Subcutaneous preadipocyte (primary cell): ENCODE results near the gene GTF2IRD1. TPM values are rescaled to one million over a fixed set of nuclear protein-coding genes. Genes with fewer than 3 reads are reported as not detected.

ENCODE experiments used
- small RNA-seq: library from RNA; depleted of rRNA; stranded (forward); fragments of <200 nt; gene quantifications from one replicate; pipeline ENCODE3, GENCODE V24; 2012
- total RNA-seq: library from RNA; depleted of rRNA; stranded (reverse); fragments of >200 nt; gene quantifications from 2 replicates; pipeline ENCODE4 v1.2.3, GENCODE V29; 2012

GTF2IRD1 gene, protein sequence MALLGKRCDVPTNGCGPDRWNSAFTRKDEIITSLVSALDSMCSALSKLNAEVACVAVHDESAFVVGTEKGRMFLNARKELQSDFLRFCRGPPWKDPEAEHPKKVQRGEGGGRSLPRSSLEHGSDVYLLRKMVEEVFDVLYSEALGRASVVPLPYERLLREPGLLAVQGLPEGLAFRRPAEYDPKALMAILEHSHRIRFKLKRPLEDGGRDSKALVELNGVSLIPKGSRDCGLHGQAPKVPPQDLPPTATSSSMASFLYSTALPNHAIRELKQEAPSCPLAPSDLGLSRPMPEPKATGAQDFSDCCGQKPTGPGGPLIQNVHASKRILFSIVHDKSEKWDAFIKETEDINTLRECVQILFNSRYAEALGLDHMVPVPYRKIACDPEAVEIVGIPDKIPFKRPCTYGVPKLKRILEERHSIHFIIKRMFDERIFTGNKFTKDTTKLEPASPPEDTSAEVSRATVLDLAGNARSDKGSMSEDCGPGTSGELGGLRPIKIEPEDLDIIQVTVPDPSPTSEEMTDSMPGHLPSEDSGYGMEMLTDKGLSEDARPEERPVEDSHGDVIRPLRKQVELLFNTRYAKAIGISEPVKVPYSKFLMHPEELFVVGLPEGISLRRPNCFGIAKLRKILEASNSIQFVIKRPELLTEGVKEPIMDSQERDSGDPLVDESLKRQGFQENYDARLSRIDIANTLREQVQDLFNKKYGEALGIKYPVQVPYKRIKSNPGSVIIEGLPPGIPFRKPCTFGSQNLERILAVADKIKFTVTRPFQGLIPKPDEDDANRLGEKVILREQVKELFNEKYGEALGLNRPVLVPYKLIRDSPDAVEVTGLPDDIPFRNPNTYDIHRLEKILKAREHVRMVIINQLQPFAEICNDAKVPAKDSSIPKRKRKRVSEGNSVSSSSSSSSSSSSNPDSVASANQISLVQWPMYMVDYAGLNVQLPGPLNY
- 4.7 and 5.9 TPM in 2 replicates for total RNA-seq

DNA sequence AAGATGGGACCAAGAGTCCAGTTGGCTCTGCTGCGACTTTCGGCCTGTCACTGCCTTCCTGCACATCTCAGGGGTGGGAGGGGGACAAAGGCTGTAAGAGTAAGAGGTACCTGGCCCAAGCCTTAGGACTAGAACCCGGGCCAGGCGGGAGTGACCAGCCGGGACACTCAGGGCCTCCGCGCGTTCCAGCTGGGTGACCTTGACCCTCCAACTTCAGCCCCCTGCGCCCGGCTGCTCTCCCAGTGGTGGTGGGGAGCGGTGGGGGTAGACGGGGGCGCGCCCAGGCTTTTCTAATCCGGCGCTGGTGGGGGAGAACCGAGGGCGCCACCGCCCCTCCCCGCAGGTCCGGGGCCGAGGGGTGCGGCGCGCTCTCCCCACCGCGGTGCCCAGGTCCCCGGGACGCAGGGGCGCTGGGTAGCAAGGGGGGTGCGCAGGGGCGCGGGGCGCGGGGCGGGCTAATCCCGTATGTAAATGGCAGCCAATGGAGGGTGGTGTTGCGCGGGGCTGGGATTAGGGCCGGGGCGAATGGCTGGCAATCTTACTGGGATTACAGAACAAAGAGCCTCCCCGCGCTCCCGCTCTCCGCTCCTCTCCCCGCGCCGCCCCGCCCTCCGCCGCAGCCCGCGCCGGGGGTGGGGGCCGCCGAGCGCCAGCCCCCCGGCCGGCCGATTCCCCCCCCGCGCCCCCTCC is at the start of gene GTF2IRD1:
TSS of gene GTF2IRD1 (plus strand) at position 585 of the 690 bp plus-strand sequence. CDS start 54,175 bp downstream, outside the sequence.

Small RNA genes within 50 kb of the gene (small RNA-seq; reads per million reads assigned to genes)
- not detected for gene RNA5SP233

Other genes with a start within 250 kb of the GTF2IRD1 start
- 0.20 TPM in 1 of 2 replicates, not detected in the other for gene LAT2, start 243.9 kb upstream of the GTF2IRD1 start, total RNA-seq
- gene RFC2, start 199.5 kb upstream of the GTF2IRD1 start, total RNA-seq = 21.3 and 40.1 TPM in 2 replicates
- 42.6 and 52.8 TPM in 2 replicates for gene CLIP2, start 164.5 kb upstream of the GTF2IRD1 start, total RNA-seq
- gene GTF2I, start 203.8 kb downstream of the GTF2IRD1 start, total RNA-seq = 100 and 105 TPM in 2 replicates